Retinal pigment epithelial cell (primary cell): ENCODE results near the gene MYBPC1.
A peak's percentile ranks its signal among the peaks of the same experiment; 100 is the strongest.

Source experiments
- DNase-seq: peaks from one replicate; pipeline ENCODE4 v3.0.0-alpha.2; 2010; ENCODE audit warnings: low read depth
- H3K4me3 ChIP-seq: 2 replicates; pipeline ENCODE4 v1.5.1; 2011; ENCODE audit warnings: mild to moderate bottlenecking, low read length, control low read depth, moderate library complexity
- CTCF ChIP-seq: conservative IDR thresholded peaks from 2 replicates; pipeline ENCODE4 v1.5.1; 2011; ENCODE audit warnings: low read depth, low read length, control low read depth, inconsistent platforms

The MYBPC1 gene

GRCh38 chr12:101566318-101566717 lies 28.5 kb upstream of the MYBPC1 start:
- no peak for DNase-seq
- TF ChIP-seq CTCF = no peak
- no peak overlapping the region for H3K4me3 ChIP-seq

GRCh38 chr12:101567918-101568317 lies 26.9 kb upstream of the MYBPC1 start:
- no peak overlapping the region for H3K4me3 ChIP-seq
- no peak for TF ChIP-seq CTCF
- DNase-seq = no peak

GRCh38 chr12:101570047-101570446 lies 24.7 kb upstream of the MYBPC1 start:
- peak; percentile 47 for TF ChIP-seq CTCF
- no peak overlapping the region for H3K4me3 ChIP-seq
- peak; percentile 28 for DNase-seq

GRCh38 chr12:101571105-101571504 lies 23.7 kb upstream of the MYBPC1 start:
- H3K4me3 ChIP-seq = no peak overlapping the region
- TF ChIP-seq CTCF = no peak
- DNase-seq = no peak

GRCh38 chr12:101573743-101574142 lies 21.0 kb upstream of the MYBPC1 start:
- TF ChIP-seq CTCF = no peak
- no peak overlapping the region for H3K4me3 ChIP-seq
- DNase-seq = no peak

- H3K4me3 ChIP-seq = no peak overlapping the region
- no peak for DNase-seq
- no peak for TF ChIP-seq CTCF
These were observed 16.4 kb upstream of the MYBPC1 start for GRCh38 chr12:101578417-101578816.

GRCh38 chr12:101581190-101581589 lies 13.6 kb upstream of the MYBPC1 start:
- TF ChIP-seq CTCF = no peak
- H3K4me3 ChIP-seq = no peak overlapping the region
- DNase-seq = no peak
